ENCODE measurements around the gene KAT2A.

The KAT2A gene

GRCh38 chr17:42135151-42135550, 14.0 kb upstream of the KAT2A start:
- DNase-seq = no peak

- DNase-seq = peak; percentile 44
These were observed 12.4 kb upstream of the KAT2A start for GRCh38 chr17:42133461-42134041.

GRCh38 chr17:42132941-42133340, 11.8 kb upstream of the KAT2A start:
- peak; percentile 77 for DNase-seq

- no peak for DNase-seq
These were observed 10.8 kb upstream of the KAT2A start for GRCh38 chr17:42131981-42132432.

- no peak for DNase-seq
These were observed 10.1 kb upstream of the KAT2A start for GRCh38 chr17:42131232-42131631.

- no peak for DNase-seq
These were observed 9.3 kb upstream of the KAT2A start for GRCh38 chr17:42130310-42130936.

GRCh38 chr17:42129109-42129837, 8.1 kb upstream of the KAT2A start:
- DNase-seq = no peak

GRCh38 chr17:42127414-42127813, 6.2 kb upstream of the KAT2A start:
- DNase-seq = no peak

GRCh38 chr17:42126836-42127235, 5.7 kb upstream of the KAT2A start:
- no peak for DNase-seq

- no peak for DNase-seq
These were observed 4.4 kb upstream of the KAT2A start for GRCh38 chr17:42125565-42125964.

GRCh38 chr17:42124256-42124655, 3.1 kb upstream of the KAT2A start:
- no peak for DNase-seq

GRCh38 chr17:42122371-42123303, 1.5 kb upstream of the KAT2A start, which contains the start of gene HSPB9:
Gene HSPB9 (plus strand): TSS chr17:42122804. CDS start chr17:42122851, 47 bp downstream.
- no peak for DNase-seq

GRCh38 chr17:42120161-42120769, 902 bp downstream of the KAT2A start:
- DNase-seq = peak; percentile 68

GRCh38 chr17:42119301-42119700, 1.9 kb downstream of the KAT2A start:
- DNase-seq = no peak

- DNase-seq = peak; percentile 58
These were observed 2.6 kb downstream of the KAT2A start for GRCh38 chr17:42118545-42118944.

GRCh38 chr17:42118126-42118510, 3.0 kb downstream of the KAT2A start:
- DNase-seq = no peak

GRCh38 chr17:42117397-42118125, 3.6 kb downstream of the KAT2A start:
- DNase-seq = no peak

- DNase-seq = peak; percentile 84
These were observed 4.3 kb downstream of the KAT2A start for GRCh38 chr17:42116705-42117396.

GRCh38 chr17:42114118-42114517, 7.0 kb downstream of the KAT2A start:
- DNase-seq = no peak

- DNase-seq = no peak
These were observed 7.7 kb downstream of the KAT2A start for GRCh38 chr17:42113293-42114069.

Measured in hematopoietic multipotent progenitor cell treated with erythropoietin and hydrocortisone succinate and interleukin-3 and kit ligand, for 8 days (in vitro differentiated cells).